Activated CD4-positive, alpha-beta T cell treated with anti-CD3 and anti-CD28 coated beads, Interleukin-2, amount 50 U/mL, for 24 hours (primary cell): ENCODE results near the gene CSGALNACT2.

ENCODE experiments used
- DNase-seq, 2 donors: peaks; one replicate each; pipeline ENCODE4 v3.0.0-alpha.2; 2020; ENCODE audit warnings: low read depth in 1 of 2, low spot score in 1 of 2

The CSGALNACT2 gene

DNA sequence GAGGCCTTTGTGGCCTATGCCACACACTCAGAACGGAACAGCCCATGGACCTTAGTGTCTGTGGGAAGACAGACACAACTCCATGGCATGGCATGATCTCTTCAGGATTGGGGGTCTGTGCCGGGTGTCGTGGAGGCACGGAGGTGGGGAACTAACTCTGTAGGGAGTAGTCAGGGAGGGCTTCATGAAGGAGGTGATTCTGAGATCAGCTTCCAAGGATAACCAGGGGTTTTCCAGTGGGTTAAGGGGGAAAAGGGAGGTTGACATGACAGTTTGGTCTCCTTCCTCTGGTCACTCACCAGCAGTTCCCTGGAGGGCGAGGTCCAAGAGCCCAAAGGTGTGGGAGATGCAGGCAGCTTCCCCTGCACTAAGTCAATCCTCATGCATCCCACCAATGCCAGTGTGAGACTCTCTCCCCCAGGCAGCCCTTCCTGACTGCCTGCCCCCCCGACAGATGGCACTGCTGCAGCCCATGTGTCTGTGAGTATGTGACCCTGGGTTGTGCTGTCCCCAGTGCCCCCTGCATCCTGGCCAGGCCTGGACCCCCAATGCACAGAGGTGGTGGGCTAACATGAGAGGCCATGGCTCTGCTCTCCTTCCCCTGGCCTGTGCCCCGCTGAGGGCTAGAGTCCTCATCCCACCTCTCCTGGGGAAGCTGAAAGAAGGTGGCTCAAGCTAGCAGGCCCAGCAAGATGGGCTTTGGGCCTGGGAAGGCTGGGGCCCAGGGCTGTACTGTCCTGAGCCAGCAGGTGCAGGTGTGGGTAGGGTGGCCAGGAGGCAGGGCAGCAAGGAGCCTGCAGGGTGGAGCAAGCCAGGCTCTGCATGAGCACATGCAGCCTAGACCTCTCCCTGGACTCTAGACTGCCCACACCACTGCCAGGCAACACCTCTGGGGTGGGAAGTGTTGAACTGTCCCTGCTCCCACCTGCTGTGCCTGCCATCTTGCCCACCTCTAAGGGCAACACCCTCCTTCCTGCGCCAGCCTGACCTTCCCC lies 88.9 kb downstream of the CSGALNACT2 start:
- no peak for DNase-seq

DNA sequence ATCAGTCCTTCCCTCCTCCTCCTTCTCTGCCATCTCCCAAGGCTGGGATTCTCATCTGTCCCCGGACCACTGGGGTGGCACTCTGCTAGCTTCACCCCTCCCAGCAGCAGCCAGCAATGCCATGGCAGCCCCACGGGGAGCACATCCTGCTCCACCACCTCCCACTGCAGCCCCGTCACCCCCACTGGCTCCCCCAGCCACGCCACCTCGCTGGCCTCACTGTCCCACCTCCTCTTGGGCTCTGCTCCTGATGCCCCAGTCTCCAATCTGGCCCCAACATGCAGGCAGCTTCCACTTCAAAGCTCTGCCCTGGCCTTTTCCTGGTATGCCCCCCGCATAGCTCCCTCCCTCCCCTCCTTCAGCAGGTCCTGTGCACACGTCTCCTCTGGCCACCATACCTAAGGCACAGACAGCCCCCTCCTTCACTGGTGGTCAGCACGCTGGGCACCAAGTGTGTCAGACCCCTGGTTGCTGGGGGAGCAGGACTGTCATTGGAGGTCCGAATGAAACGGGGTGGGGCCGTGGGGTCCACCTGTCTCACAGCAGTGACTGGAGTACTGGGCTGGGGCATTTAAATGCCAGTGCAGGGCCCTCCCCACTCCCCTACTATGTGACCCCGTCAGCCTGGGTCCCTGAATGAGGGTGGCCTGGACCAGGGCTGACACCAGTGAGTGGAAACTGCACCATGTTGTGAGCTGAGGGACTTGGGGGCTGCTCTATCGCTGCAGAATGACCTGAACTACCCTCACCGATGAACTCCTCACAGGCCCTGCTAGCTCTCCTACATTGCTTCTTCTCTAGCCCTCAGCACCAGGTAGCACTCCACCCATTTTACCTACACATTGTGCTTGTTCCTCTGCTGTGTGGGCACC lies 89.9 kb downstream of the CSGALNACT2 start:
- DNase-seq, result no peak

DNA sequence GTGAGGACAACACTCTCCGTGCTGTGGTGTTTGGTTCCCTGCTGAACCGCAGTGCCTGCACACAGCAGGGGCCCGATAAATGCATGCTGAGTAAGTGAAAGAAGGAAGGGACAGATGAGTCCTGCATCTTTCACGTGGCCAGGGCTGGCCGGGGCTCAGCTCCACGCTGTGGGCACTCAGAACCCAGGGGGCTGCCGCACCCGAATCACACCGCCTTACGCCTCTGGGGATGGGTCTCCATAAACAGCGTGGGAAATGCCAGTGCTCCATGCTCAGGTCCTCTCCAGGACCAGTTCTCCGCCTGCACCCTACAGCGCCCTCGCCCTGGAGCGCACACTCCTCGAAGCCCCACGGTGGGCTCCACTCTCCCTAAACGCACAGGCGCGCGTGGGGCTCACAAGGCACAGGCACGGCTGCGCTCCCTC lies 90.5 kb downstream of the CSGALNACT2 start:
- DNase-seq, result no peak

DNA sequence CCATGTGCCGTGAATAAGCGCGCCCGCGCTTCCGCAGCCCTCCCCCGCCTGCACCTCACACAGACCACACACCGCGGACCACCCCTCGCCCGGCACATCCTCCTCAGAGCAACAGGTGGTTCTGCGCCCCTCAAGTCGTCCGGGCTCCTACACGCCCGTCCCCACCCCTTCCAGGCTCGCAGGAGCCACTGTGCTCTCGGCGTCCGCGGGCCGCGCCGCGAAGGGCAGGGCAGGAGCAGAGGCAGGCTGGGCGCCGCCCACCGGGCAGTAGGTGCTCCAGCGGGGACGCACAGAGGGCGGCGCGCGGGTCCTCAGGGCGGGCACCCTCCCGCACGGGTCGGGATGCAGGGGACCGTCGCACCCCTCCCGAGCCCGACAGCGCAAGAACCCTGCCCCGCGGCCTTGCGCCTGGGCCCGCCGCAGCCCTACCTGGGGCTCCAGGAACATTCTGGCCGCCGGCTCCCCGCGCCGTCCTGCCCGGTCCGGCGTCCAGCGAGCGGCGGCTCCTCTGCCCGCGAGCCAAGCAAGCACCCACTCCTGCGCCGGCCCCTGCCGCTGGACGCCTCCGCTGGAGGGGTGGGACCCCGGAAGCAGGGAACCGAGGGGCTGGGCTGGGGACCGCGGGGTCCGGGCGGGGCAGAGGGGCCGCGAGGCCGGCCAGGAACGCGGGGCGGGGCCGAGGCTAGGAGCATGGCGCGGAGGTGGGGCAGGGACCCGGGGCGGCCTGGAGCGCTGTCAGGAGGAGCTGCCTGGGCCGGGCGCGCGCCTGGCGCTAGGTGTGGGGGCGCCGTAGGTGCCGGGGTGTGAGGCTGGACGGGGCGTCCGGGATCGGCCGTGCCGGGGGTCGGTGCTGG lies 91.2 kb downstream of the CSGALNACT2 start:
- no peak for DNase-seq

DNA sequence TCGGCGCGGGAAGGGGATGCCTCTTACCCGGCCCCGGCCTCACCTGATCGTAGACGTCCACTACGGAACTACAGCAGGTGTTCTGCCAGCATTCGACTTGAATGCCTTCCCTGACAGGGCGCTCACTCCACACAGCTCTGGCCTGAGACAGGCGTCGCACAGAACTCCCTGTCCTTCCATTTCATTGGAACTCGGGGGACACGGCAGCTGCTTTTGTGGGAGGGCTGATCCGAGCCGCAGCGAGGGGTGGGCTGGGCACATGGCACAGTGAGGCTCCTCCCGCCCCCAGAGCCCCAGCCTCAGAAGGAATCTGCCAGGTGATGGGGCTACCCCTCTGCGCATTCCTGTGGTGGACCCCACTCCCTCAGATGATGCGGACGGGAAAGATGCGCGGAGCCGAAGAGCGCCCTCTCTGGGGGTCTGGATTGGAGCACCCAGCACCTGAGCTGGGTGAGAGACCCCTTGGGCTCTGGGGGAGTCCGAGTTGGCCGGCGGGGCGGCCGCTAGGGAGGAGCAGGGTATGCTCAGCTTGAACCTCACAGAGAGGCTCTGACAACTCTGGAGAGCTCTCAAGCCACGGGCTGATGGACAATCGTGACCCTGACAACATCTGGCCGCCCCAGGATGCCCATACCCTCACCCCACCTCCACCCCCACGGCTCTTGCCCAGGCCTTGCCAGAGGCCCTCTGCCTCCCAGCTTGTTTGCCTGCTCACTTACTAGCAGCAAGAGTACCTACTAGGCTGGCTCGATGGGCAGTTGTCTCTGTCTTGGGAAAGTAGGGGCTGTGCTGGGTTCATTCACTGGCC lies 92.1 kb downstream of the CSGALNACT2 start:
- no peak for DNase-seq

DNA sequence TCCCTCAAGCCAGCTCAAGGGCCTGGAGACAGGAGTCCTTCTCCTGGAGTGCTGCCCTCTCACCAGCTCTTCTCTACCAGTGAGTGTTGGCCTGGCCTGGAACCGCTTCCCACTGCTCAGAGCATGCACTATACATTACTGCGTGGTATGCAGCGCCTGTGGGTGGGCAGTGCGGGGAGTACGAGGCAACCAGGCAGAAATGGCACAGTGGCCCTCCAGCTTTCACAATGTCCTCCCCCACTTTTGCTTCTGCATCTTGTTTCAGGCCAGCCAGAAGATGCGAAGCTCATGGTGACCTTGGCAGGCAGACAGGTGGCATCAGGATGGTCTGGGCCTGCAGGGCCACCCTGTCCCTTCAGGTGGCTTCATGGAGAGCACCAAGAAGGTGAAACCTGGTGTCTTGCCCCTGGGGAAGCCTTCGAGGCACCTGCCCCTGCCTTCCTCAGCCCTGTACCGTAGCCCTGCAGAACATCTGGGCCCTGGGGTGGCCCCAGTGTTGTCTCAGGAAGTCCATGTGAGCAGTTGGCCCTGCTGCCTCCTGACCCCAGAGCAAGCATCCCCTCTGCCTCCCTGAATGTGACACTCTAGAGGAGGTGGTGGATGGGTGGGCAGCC lies 92.8 kb downstream of the CSGALNACT2 start:
- no peak for DNase-seq

DNA sequence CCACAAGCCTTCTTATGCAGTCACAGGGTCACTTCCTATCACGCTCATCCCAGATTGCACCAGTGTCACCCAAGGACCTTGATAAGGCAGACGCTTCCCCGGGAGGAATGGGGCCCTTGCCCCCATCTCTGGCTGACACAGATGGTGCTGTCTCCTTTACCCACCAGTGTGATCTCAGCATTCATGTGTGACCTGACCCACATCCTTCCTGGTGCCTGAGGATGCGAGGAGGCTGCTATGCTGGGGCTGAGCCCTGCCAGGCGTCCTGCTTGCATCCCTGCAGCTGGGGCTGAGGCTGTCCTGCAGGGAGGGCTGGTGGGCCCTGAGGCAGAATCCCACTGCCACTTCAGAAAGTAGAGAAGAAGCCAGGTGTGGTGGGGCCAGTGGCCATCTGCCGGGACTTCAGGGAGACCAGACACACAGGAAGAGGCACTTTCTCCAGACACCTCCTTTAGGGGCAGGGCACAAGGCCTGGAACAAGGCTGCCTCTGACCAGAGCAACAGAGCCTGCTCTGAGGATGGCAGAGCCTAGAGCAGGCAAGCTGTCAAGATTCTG lies 93.4 kb downstream of the CSGALNACT2 start:
- DNase-seq, result no peak

DNA sequence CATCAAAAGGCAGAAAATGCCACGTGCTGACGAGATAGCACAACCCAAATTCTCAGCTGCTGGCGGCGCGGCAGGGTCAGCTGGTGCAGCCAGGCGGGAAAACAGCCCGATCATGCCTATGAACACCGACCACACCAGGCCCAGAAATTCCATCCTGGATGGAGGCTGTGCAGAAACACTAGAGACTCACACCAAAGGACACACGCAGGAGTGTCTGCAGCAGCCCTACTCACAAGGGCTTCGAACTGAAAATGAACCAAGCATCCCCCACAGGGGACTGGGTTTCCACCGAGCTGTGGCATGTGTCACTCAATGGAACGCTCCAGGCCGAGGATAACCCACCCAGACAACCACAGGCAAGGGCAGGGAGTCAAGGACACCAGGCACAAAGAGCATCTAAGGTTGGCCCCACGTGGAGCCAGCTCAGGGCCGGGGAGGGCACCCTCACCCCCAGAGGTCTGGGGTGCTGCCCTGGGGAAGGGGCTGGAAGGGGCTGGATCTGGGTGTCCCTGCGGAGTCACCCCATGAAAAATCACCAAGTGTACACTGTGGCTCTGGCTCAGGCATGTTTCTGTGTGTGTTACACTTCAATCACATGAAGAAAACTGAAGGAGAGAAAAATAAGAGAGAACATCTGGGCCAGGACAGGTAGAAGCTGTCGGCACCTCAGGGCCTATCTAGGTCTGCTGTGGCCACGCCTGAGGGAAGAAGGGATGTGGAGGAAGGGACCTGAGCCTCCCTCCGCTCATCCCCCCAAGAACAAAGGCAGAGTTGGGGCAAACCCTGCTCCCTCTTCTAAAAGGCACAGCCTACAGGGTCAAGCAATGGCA lies 95.6 kb downstream of the CSGALNACT2 start:
- DNase-seq, result no peak

DNA sequence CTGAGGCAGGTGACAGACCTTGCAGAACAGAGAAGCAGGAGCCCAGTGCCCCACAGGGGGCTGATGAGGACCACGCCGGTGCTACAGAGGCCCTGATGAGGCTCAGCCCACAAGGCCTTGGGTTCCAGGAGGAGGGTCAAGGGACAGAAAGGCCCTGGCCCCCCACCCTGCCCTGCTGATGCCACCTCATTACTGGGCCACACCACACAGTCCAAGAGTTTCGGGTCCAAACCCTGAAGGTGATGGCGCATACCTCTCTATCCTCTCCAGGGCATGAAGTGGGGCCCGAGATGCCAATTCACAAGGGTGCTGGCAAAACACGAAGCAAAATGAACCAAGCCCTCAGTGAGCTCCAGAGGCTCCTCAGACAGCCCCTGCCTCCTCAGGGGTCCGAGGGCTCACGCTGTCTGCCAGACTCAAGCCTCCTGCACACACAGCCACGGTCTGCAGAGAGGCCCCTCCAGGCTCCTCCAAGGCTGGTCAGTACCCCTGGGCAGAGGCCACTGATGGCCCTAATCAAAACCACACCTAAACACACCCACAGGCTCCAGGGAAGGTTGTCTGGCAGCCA lies 96.3 kb downstream of the CSGALNACT2 start:
- no peak for DNase-seq
